Common myeloid progenitor, CD34-positive (primary cell): ENCODE results near the gene RAD51C.

ENCODE experiments used
- CTCF ChIA-PET: fragments of 350-600 bp; sonication (Branson Sonifier 250); formaldehyde crosslinking; loops from one replicate; lab custom pipeline; 2021; ENCODE audit warnings: antibody characterized with exemption; lab: Charles Lee
- POLR2A ChIA-PET: fragments of 350-600 bp; sonication (Branson Sonifier 250); formaldehyde crosslinking; loops from one replicate; lab custom pipeline; 2021; ENCODE audit warnings: antibody characterized with exemption; lab: Charles Lee
- DNase-seq, 3 donors: peaks; one replicate each; pipeline versions ENCODE4 v3.0.0 to v3.0.0-alpha.2; 2013
- H3K27ac ChIP-seq, 2 experiments: 1 replicate in 1 of 2; 2 replicates in 1 of 2; pipeline ENCODE4 v1.7.0; 2013; ENCODE audit warnings: inconsistent platforms in 2 of 2, low read length in 2 of 2, mild to moderate bottlenecking in 2 of 2, low read depth in 1 of 2, moderate library complexity in 1 of 2; ENCODE audit not compliant: severe bottlenecking in 2 of 2, insufficient read depth in 1 of 2, poor library complexity in 1 of 2
- H3K27me3 ChIP-seq, 5 experiments: replicated peaks in 2 of 5; 1 replicate in 3 of 5; 2 replicates in 2 of 5; pipeline versions ENCODE4 v1.6.1 to v1.7.0; 2013; ENCODE audit warnings: low read length in 4 of 5, mild to moderate bottlenecking in 2 of 5, moderate library complexity in 2 of 5, inconsistent platforms in 1 of 5; ENCODE audit not compliant: insufficient read depth in 5 of 5, control insufficient read depth in 4 of 5
- H3K36me3 ChIP-seq, 4 experiments: 1 replicate in 2 of 4; 2 replicates in 2 of 4; pipeline versions ENCODE4 v1.6.1 to v1.7.0; 2013; ENCODE audit warnings: low read length in 3 of 4, control low read depth in 1 of 4, mild to moderate bottlenecking in 1 of 4; ENCODE audit not compliant: control insufficient read depth in 4 of 4, insufficient read depth in 4 of 4
- H3K4me1 ChIP-seq, 4 experiments: 1 replicate in 3 of 4; 2 replicates in 1 of 4; pipeline versions ENCODE4 v1.6.1 to v1.7.1; 2013; ENCODE audit warnings: low read length in 3 of 4, mild to moderate bottlenecking in 3 of 4, control low read depth in 1 of 4, inconsistent platforms in 1 of 4, moderate library complexity in 1 of 4; ENCODE audit not compliant: control insufficient read depth in 4 of 4, insufficient read depth in 4 of 4; ENCODE audit errors: control extremely low read depth in 1 of 4
- H3K4me3 ChIP-seq, 7 experiments: 1 replicate in 4 of 7; 2 replicates in 3 of 7; pipeline versions ENCODE4 v1.5.1 to v1.7.0; 2013; ENCODE audit warnings: mild to moderate bottlenecking in 7 of 7, low read length in 6 of 7, moderate library complexity in 6 of 7, inconsistent platforms in 2 of 7, low read depth in 2 of 7, control low read depth in 1 of 7; ENCODE audit not compliant: insufficient read depth in 4 of 7, control insufficient read depth in 1 of 7; ENCODE audit errors: extremely low read depth in 1 of 7
- H3K9me3 ChIP-seq, 5 experiments: 1 replicate in 4 of 5; 2 replicates in 1 of 5; pipeline versions ENCODE4 v1.6.1 to v1.7.1; 2013; ENCODE audit warnings: low read length in 4 of 5, mild to moderate bottlenecking in 2 of 5, inconsistent platforms in 1 of 5, low read depth in 1 of 5, moderate library complexity in 1 of 5; ENCODE audit not compliant: control insufficient read depth in 4 of 5, insufficient read depth in 2 of 5; ENCODE audit errors: control extremely low read depth in 1 of 5
- WGBS: methylation state at CpG from one replicate; pipeline ENCODE4 v1.1.5; 2013; ENCODE audit not compliant: insufficient coverage; 5-methylcytosine and 5-hydroxymethylcytosine counted together

The RAD51C gene

GRCh38 chr17:58703137-58703915 lies 10.9 kb downstream of the RAD51C start:
- H3K4me1 ChIP-seq = no peaks in the 10 kb centered on the region
- 100% methylated on average over 1 of the region's 4 CpGs for WGBS
- H3K36me3 ChIP-seq = peaks cover 8 to 27% (median 16%) of the 10 kb centered on the region in 4 experiments
- H3K27ac ChIP-seq = no peak overlapping the region
- DNase-seq = peak in 2 of 3 donors; percentile 27 to 32
- ChIA-PET POLR2A (interaction anchor here (0.8 kb wide), 1 partner anchor 20 kb away, joined by 4 read pairs; no protein-coding TSS in a partner anchor), CTCF (interaction anchor here (1.5 to 1.7 kb wide), 2 partner anchors 8 to 11 kb away, joined by 4 to 7 read pairs; partner anchors contain the start of genes RAD51C and TEX14)
- H3K9me3 ChIP-seq = peaks cover 0 to 3% (median 0%) of the 10 kb centered on the region in 5 experiments
- no peaks in the 10 kb centered on the region for H3K27me3 ChIP-seq
- H3K4me3 ChIP-seq = no peak overlapping the region

GRCh38 chr17:58703916-58704286 lies 11.5 kb downstream of the RAD51C start:
- Histone ChIP-seq H3K4me1 (no peaks in the 10 kb centered on the region), H3K4me3 (no peak overlapping the region), H3K9me3 (peaks cover 0 to 3% (median 0%) of the 10 kb centered on the region in 5 experiments), H3K27me3 (no peaks in the 10 kb centered on the region), H3K36me3 (peaks cover 8 to 27% (median 16%) of the 10 kb centered on the region in 4 experiments), H3K27ac (no peak overlapping the region)
- CTCF ChIA-PET = interaction anchor here (1.5 kb wide), 1 partner anchor 12 kb away, joined by 7 read pairs; the partner anchor contains the start of genes RAD51C and TEX14
- WGBS = no CpG with 5 or more reads among the region's 2 CpGs
- POLR2A ChIA-PET = no interaction called here
- DNase-seq = no peak

GRCh38 chr17:58706351-58707140 lies 14.1 kb downstream of the RAD51C start:
- DNase-seq = no peak
- Histone ChIP-seq H3K9me3 (no peaks in the 10 kb centered on the region), H3K27ac (no peak overlapping the region), H3K36me3 (peaks cover 7 to 23% (median 20%) of the 10 kb centered on the region in 4 experiments), H3K4me1 (no peaks in the 10 kb centered on the region), H3K4me3 (no peak overlapping the region), H3K27me3 (no peaks in the 10 kb centered on the region)
- CTCF ChIA-PET = interaction anchor here (1.0 to 1.6 kb wide), 3 partner anchors 9 to 298 kb away, joined by 3 to 5 read pairs (median 4); no protein-coding TSS in a partner anchor
- POLR2A ChIA-PET = no interaction called here
- WGBS = 86% methylated on average over 3 of the region's 3 CpGs

- H3K27me3 ChIP-seq = no peaks in the 10 kb centered on the region
- H3K4me3 ChIP-seq = no peak overlapping the region
- 93% methylated on average over 2 of the region's 4 CpGs for WGBS
- H3K27ac ChIP-seq = no peak overlapping the region
- H3K9me3 ChIP-seq = no peaks in the 10 kb centered on the region
- H3K36me3 ChIP-seq = peaks cover 5 to 15% (median 9%) of the 10 kb centered on the region in 4 experiments
- CTCF ChIA-PET = interaction anchor here (0.6 to 2.7 kb wide), 9 partner anchors 8 to 304 kb away, joined by 3 to 15 read pairs (median 3); no protein-coding TSS in a partner anchor
- DNase-seq = peak; percentile 58 to 82 (median 73)
- POLR2A ChIA-PET = interaction anchor here (0.6 kb wide), 1 partner anchor 56 kb away, joined by 3 read pairs; no protein-coding TSS in a partner anchor
- H3K4me1 ChIP-seq = no peaks in the 10 kb centered on the region
Measured at GRCh38 chr17:58710948-58711552, 18.6 kb downstream of the RAD51C start.

- ChIA-PET CTCF (no interaction called here), POLR2A (no interaction called here)
- Histone ChIP-seq H3K4me1 (no peaks in the 10 kb centered on the region), H3K27me3 (no peaks in the 10 kb centered on the region), H3K27ac (no peak overlapping the region), H3K4me3 (no peak overlapping the region), H3K36me3 (peaks cover 2 to 12% (median 8%) of the 10 kb centered on the region in 4 experiments), H3K9me3 (no peaks in the 10 kb centered on the region)
- DNase-seq = no peak
- 100% methylated on average over 1 of the region's 1 CpG for WGBS
Measured at GRCh38 chr17:58722274-58722673, 29.9 kb downstream of the RAD51C start.

- no peak for DNase-seq
- Histone ChIP-seq H3K27me3 (no peaks in the 10 kb centered on the region), H3K4me3 (no peak overlapping the region), H3K4me1 (no peaks in the 10 kb centered on the region), H3K27ac (no peak overlapping the region), H3K9me3 (no peaks in the 10 kb centered on the region), H3K36me3 (peaks cover 2 to 12% (median 7%) of the 10 kb centered on the region in 4 experiments)
- 100% methylated on average over 1 of the region's 2 CpGs for WGBS
- ChIA-PET POLR2A (no interaction called here), CTCF (no interaction called here)
Measured at GRCh38 chr17:58722696-58723095, 30.3 kb downstream of the RAD51C start.
